Lower leg skin (tissue), 4 donors: Measurements from ENCODE around the gene RIOK3. TPM values are rescaled to one million over a fixed set of nuclear protein-coding genes. Genes with fewer than 3 reads are reported as not detected.
"Not testable (repeated sequence)": the region's sequence is repeated elsewhere in the genome, so short reads cannot be mapped to it uniquely, and the experiment has no call there.

ENCODE experiments used
- DNase-seq, 2 donors: peaks; one replicate each; pipeline ENCODE4 v3.0.0-alpha.2; 2019; ENCODE audit warnings: low spot score in 2 of 2
- H3K4me3 ChIP-seq: fragments of 200-600 bp; sonication (generic); 2 replicates; pipeline ENCODE4 v1.5.1; 2017; ENCODE audit warnings: mild to moderate bottlenecking, low read depth; ENCODE audit not compliant: poor library complexity, severe bottlenecking
- POLR2A ChIP-seq, 2 donors: fragments of 450-650 bp; IDR thresholded peaks; one replicate each; pipeline ENCODE4 v1.6.1; 2016 to 2017; ENCODE audit warnings: antibody characterized with exemption in 2 of 2, mild to moderate bottlenecking in 1 of 2, moderate library complexity in 1 of 2
- WGBS, 2 donors: methylation state at CpG; one replicate each; pipeline ENCODE4 v1.1.5; 2018; 5-methylcytosine and 5-hydroxymethylcytosine counted together
- intact Hi-C: fragments of 100-400 bp; cut with DNase I; formaldehyde crosslinking; loops from one replicate; pipeline ENCODE4 v1.15.0; 2023; ENCODE audit warnings: low total_unique reads
- total RNA-seq, 4 donors: library from RNA; depleted of rRNA; stranded (reverse); fragments of >200 nt; gene quantifications; one replicate each; pipeline ENCODE4 v1.1.0, GENCODE V29; 2016
- TF ChIP-seq, protein P1 (sequence below), 3 donors: fragments of 450-650 bp; IDR thresholded peaks; one replicate each; pipeline ENCODE4 v1.5.1; 2016; ENCODE audit warnings: antibody characterized with exemption in 3 of 3, mild to moderate bottlenecking in 3 of 3, moderate library complexity in 2 of 3

The RIOK3 gene
- total RNA-seq, 4 donors from 2014 or later: 74.2 to 131 (median 98.7) TPM

DNA sequence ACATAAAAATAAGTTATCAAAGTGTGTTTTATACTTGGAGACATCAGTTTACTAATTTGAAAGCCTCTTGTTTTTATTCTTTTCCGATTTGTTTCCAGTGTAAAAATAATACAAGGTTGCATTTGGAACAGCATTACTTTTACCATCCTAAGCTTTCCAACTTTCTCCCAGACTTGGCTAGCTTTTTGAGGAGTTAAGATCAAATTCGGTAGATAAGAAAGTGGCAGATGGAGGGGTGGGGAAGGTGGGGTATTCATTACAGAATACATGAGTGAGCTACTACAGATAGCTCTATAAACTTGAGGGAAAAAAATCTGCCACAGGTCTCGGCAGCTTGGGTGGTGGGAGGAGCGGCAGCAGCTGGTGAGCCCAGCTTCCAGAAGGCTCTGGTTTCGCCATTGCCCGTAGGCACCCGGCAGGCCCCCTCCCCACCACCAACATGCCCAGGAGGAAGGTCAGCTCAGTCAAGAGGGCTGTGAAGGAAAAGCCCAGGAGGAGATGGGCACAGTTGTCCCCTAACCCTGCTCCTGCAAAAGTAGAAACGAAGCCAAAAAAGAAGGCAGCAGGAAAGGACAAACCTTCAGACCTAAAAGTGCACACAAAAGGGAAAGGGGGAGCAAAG, 31.6 kb downstream of the RIOK3 start:
- WGBS, 2 donors: 38 to 43% methylated on average over 8 of the region's 8 CpGs
- no peak for DNase-seq
- no peak overlapping the region for H3K4me3 ChIP-seq
- intact Hi-C loops: no loop called here
- TF ChIP-seq POLR2A (IDR thresholded peaks at IDR 0.05): no peak
- TF ChIP-seq, protein P1, sequence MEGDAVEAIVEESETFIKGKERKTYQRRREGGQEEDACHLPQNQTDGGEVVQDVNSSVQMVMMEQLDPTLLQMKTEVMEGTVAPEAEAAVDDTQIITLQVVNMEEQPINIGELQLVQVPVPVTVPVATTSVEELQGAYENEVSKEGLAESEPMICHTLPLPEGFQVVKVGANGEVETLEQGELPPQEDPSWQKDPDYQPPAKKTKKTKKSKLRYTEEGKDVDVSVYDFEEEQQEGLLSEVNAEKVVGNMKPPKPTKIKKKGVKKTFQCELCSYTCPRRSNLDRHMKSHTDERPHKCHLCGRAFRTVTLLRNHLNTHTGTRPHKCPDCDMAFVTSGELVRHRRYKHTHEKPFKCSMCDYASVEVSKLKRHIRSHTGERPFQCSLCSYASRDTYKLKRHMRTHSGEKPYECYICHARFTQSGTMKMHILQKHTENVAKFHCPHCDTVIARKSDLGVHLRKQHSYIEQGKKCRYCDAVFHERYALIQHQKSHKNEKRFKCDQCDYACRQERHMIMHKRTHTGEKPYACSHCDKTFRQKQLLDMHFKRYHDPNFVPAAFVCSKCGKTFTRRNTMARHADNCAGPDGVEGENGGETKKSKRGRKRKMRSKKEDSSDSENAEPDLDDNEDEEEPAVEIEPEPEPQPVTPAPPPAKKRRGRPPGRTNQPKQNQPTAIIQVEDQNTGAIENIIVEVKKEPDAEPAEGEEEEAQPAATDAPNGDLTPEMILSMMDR (IDR thresholded peaks at IDR 0.05): no peak

DNA sequence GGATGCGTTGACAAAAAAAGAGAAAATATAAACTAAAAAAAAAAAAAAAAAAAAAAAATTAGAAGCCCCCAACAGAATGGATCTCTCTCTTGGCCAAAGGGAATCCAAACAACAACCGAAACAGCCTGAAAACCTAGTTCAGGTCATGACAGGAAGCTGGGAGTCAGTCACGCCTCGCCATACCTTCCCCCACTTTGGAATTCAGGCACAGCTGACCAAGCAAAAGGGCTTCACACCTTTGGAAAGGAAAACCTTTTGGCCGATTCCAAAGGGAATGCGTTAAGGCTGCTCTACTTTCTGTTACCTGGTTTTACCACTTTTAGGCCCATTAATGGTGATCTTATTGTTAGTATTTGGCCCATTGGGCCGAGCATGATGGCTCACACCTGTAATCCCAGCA, 32.3 kb downstream of the RIOK3 start:
- WGBS, 2 donors: 89 to 94% methylated on average over 7 of the region's 7 CpGs
- H3K4me3 ChIP-seq: no peak overlapping the region
- DNase-seq: no peak
- TF ChIP-seq POLR2A (IDR thresholded peaks at IDR 0.05): no peak
- TF ChIP-seq, protein P1 (IDR thresholded peaks at IDR 0.05): no peak
- intact Hi-C loops: no loop called here

DNA sequence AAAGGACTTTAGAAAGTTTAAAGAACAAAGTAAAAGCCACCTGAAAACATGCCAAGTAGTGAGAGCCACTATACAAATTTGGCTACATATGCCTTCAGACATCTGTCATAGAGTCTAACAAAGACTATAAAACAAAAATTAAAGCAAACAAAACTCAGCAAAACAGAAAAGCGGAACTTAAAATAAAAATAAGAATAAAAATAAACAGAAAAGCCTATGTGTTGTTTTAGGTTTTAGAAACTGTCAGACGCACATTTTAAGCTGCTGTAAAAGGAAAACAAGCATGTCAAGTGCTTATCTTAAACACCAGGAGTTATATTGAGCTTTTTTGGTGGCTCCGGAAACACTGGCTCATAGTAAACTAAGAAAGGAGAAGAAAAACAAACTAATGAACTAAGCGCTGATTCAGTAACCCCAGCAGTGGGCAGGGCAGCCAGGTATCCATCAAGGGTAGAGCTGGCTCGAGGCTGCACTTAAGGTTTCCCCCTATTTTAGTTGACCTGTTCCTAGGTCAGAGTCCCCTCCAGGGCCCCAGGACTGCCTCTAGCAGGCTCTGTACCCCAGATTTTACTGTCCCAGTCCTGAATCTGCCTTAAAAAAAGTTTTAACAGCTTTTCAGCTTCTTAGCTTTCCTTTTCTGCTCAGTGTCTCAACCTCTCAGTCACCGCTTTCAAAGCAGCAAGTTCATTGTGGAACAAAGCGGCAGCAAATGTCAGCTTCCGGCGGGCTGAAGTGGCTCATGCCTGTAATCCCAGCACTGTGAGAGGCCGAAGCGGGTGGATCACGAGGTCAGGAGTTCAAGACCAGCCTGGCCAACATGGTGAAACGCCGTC, 34.9 kb downstream of the RIOK3 start:
- DNase-seq: no peak
- intact Hi-C loops: no loop called here
- H3K4me3 ChIP-seq: no peak overlapping the region
- 67 to 72% methylated on average over 14 of the region's 14 CpGs for WGBS, 2 donors
- no peak for TF ChIP-seq POLR2A (IDR thresholded peaks at IDR 0.05)
- TF ChIP-seq, protein P1 (IDR thresholded peaks at IDR 0.05): no peak

DNA sequence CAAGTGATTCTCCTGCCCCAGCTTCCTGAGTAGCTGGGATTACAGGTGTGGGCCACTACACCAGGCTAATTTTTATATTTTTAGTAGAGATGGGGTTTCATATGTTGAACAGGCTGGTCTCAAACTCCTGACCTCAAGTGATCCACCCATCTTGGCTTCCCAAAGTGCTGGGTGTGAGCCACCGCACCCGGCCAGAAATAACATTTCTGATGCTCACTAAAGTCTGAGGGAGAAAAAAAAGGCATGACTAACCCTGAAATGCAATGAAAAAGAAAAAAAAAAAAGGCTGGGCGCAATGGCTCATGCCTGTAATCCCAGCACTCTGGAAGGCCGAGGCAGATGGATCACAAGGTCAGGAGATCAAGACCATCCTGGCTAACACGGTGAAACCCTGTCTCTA, 36.5 kb downstream of the RIOK3 start:
- intact Hi-C loops: not testable (repeated sequence)

DNA sequence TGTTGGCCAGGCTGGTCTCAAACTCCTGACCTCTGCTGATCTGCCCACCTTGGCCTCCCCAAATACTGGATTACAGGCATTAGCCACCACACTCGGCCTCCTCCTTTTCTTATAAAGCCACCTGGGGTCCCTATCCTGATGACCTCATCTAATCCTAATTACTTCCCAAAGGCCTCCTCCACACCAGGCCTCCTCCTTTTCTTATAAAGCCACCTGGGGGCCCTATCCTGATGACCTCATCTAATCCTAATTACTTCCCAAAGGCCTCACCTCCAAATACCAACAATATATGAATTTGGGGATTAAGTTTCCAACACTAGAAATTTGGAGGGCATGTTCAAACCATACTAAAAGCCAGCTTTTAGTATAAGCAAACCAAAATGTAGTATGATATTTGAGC, 40.6 kb downstream of the RIOK3 start:
- no peak overlapping the region for H3K4me3 ChIP-seq
- intact Hi-C loops: no loop called here
- 89 to 100% methylated on average over 1 of the region's 1 CpG for WGBS, 2 donors
- no peak for TF ChIP-seq POLR2A (IDR thresholded peaks at IDR 0.05)
- no peak for DNase-seq

More for the DNA sequence above, 36.5 kb downstream of the RIOK3 start:
- H3K4me3 ChIP-seq, DNase-seq: not testable (repeated sequence)
- WGBS, 2 donors: 67 to 79% methylated on average over 5 of the region's 5 CpGs

DNA sequence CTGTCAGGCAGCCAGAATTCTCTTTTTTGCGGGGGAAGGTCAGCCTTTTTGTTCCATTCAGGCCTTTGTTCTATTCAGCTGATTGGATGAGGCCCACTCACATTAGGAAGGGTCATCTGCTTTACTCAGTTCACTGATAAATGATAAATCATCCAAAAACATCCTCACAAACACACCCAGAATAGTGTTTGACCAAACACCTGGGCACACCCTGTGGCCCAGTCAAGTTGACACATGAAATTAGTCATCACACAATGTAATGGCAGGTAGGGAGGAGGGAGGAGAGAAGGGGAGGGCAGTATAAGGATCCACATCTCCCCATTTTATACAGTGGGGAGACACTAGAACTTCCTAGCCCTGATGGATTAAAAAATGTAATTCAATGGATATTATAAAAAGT, 41.9 kb downstream of the RIOK3 start:
- no peak for DNase-seq
- TF ChIP-seq, protein P1 (IDR thresholded peaks at IDR 0.05): no peak
- TF ChIP-seq POLR2A (IDR thresholded peaks at IDR 0.05): no peak
- no peak overlapping the region for H3K4me3 ChIP-seq
- intact Hi-C loops: no loop called here
- 63 to 81% methylated on average over 1 of the region's 1 CpG for WGBS, 2 donors
